Esophagus muscularis mucosa (tissue), 3 donors: ENCODE data around the gene KLF16.

Source experiments
- POLR2A ChIP-seq: fragments of 450-650 bp; IDR thresholded peaks from one replicate; pipeline ENCODE4 v1.6.1; 2017; ENCODE audit warnings: antibody characterized with exemption, moderate library complexity, mild to moderate bottlenecking, low read depth
- TF ChIP-seq, protein P1 (sequence below), 3 experiments: fragments of 200-600 bp in 2 of 3; fragments of 450-650 bp in 1 of 3; sonication (generic) in 2 of 3; IDR thresholded peaks; one replicate each; pipeline ENCODE4 v1.5.1; 2017 to 2019; ENCODE audit warnings: antibody characterized with exemption in 3 of 3, mild to moderate bottlenecking in 2 of 3, moderate library complexity in 1 of 3

DNA sequence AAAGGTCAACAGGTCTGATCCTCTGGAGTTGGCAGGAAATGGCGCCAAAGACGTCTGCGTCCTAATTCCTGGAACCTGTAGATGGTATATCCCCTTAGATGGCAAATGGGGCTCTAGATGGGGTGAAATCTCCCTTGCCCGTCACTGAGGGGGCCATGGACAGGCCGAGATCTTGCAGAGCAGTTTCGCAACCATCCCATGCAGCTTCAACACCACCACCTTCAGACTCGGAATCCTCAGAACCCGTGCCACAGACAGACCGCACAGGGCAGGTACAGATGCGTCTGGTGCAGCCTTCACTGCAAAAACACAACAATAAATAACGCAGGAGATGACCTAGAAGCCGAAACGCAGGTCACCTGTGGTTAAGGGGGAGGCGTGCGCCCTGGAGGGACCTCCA lies 32.8 kb downstream of the KLF16 start:
- TF ChIP-seq, protein P1, sequence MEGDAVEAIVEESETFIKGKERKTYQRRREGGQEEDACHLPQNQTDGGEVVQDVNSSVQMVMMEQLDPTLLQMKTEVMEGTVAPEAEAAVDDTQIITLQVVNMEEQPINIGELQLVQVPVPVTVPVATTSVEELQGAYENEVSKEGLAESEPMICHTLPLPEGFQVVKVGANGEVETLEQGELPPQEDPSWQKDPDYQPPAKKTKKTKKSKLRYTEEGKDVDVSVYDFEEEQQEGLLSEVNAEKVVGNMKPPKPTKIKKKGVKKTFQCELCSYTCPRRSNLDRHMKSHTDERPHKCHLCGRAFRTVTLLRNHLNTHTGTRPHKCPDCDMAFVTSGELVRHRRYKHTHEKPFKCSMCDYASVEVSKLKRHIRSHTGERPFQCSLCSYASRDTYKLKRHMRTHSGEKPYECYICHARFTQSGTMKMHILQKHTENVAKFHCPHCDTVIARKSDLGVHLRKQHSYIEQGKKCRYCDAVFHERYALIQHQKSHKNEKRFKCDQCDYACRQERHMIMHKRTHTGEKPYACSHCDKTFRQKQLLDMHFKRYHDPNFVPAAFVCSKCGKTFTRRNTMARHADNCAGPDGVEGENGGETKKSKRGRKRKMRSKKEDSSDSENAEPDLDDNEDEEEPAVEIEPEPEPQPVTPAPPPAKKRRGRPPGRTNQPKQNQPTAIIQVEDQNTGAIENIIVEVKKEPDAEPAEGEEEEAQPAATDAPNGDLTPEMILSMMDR (IDR thresholded peaks at IDR 0.05) = no peak
- TF ChIP-seq POLR2A = no peak
